GM12875 (cell line): Measurements from ENCODE around the gene ACTL6B.

Experiments used
- H3K4me3 ChIP-seq: one replicate; pipeline ENCODE4 v1.5.1; 2011; ENCODE audit warnings: low read depth, low read length, control low read depth
- TF ChIP-seq, protein P1 (sequence below): IDR thresholded peaks from 2 replicates; pipeline ENCODE4 v1.5.1; 2011; ENCODE audit warnings: low read depth, mild to moderate bottlenecking, control low read depth, inconsistent platforms, low read length, moderate library complexity, borderline replicate concordance; ENCODE audit not compliant: insufficient read depth

ACTL6B gene

DNA sequence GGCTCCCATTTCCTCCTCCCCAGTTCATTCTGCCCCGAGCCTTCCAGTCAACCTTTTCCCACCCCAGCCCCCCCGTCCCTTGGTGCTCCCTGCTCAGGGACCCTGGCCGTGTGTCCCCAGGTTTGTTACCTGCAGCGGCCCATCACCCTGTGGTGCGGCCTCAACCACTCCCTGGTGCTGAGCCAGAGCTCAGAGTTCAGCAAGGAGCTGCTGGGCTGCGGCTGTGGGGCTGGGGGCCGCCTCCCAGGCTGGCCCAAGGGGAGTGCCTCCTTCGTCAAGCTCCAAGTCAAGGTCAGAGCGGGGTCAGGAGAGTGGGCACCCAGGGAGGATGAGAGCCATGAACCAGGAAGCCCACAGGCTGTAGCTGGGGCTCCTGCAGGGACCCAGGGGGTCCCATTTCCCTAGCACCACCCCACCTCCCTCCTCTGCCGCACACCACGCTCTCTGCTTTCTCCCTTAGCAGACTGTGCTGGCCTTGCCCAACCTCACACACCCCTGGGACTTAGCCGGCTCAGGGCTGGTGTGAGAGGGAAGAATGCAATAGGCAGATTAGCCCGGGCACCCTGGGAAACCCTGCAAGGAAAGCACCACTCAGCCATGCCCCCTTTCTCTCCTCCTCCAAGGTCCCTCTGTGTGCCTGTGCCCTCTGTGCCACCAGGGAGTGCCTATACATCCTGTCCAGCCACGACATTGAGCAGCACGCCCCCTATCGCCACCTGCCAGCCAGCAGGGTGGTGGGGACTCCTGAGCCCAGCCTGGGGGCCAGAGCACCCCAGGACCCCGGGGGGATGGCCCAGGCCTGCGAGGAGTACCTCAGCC is 56.1 kb downstream of the ACTL6B start:
- TF ChIP-seq, protein P1, sequence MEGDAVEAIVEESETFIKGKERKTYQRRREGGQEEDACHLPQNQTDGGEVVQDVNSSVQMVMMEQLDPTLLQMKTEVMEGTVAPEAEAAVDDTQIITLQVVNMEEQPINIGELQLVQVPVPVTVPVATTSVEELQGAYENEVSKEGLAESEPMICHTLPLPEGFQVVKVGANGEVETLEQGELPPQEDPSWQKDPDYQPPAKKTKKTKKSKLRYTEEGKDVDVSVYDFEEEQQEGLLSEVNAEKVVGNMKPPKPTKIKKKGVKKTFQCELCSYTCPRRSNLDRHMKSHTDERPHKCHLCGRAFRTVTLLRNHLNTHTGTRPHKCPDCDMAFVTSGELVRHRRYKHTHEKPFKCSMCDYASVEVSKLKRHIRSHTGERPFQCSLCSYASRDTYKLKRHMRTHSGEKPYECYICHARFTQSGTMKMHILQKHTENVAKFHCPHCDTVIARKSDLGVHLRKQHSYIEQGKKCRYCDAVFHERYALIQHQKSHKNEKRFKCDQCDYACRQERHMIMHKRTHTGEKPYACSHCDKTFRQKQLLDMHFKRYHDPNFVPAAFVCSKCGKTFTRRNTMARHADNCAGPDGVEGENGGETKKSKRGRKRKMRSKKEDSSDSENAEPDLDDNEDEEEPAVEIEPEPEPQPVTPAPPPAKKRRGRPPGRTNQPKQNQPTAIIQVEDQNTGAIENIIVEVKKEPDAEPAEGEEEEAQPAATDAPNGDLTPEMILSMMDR, result peak; percentile 17; the same call in 1 of the 2 replicates
- no peak overlapping the region for H3K4me3 ChIP-seq

DNA sequence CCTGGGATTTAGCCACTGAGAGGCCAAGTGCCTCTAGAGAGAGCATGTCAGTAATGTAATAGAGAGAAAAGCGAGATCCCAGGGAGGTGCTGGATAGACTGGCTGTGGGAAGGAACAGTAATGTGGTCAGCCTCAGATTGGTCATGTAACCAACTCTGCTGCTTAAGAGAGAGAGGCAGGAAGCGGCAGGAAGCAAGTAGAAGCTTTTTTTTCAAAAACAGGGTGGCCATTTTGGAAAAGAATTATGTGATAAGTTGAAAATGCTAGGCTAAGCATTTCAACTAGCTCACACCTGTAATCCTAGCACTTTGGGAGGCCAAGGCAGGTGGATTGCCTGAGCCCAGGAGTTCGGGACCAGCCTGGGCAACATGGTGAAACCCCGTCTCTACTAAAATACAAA is 57.8 kb downstream of the ACTL6B start:
- no peak overlapping the region for H3K4me3 ChIP-seq
- TF ChIP-seq, protein P1, result no peak

DNA sequence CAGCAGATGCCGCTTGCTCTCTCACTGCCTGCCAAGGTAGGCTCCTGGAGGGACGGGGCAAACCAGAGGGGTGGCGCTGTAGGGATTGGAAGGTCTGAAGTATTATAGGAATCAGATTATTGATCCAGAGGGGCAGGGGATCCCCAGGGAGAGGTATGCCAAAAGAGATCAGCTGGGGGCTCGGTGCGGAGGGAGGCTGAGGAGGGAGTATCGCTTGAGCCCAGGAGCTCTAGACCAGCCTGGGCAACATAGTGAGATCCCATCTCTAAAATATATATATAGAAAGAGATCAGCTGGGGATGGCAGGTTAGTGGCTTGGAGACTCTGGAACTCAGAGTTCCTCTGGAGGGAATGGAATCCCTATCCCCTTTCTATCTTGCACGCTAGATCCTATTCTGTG is 61.1 kb downstream of the ACTL6B start:
- no peak overlapping the region for H3K4me3 ChIP-seq
- TF ChIP-seq, protein P1, result no peak
